ENCODE measurements around the gene DMRTC2. TPM values are rescaled to one million over a fixed set of nuclear protein-coding genes. Genes with fewer than 3 reads are reported as not detected.

Gene DMRTC2
- total and polyA plus RNA-seq, 9 of the 15 experiments (the other 6 are each of a cell fraction or from before 2014, with no cell fraction given): 0.03 TPM; not detected in 8

- TF ChIP-seq LCOR (CRISPR knock-in tag; IDR thresholded peaks at IDR 0.05) (no peak), ETV6 (IDR thresholded peaks at IDR 0.05; ENCODE audit: borderline replicate concordance in 1 of 2, low read depth in 2 of 2, low read length in 1 of 2) (peak; percentile 62 to 89; a peak in 2 of 4 replicates), ETV6 (CRISPR knock-in tag; IDR thresholded peaks at IDR 0.05; ENCODE audit: borderline replicate concordance) (no peak), ZNF282 (CRISPR knock-in tag; IDR thresholded peaks at IDR 0.05) (0 out of 2 replicates have a peak, but pooled peaks have one; percentile 34), CBX1 (IDR thresholded peaks at IDR 0.05; ENCODE audit: low read depth) (0 out of 2 replicates have a peak, but pooled peaks have one; percentile 16), FIP1L1 (IDR thresholded peaks at IDR 0.05; ENCODE audit: low read depth, low read length, poor library complexity, severe bottlenecking) (no peak), MCM5 (IDR thresholded peaks at IDR 0.05; ENCODE audit: low read depth) (no peak), WHSC1 (IDR thresholded peaks at IDR 0.05; ENCODE audit: low read length) (no peak), E2F4 (CRISPR knock-in tag; IDR thresholded peaks at IDR 0.05; ENCODE audit: low read depth) (no peak), STAT5A (IDR thresholded peaks at IDR 0.05; ENCODE audit: borderline replicate concordance, low read length) (no peak), HOXB6 (CRISPR knock-in tag; IDR thresholded peaks at IDR 0.05; ENCODE audit: borderline replicate concordance) (no peak), MTA3 (IDR thresholded peaks at IDR 0.05; ENCODE audit: borderline replicate concordance) (0 out of 2 replicates have a peak, but pooled peaks have one; percentile 12), BRCA1 (IDR thresholded peaks at IDR 0.05) (no peak), BRCA1 (CRISPR knock-in tag; IDR thresholded peaks at IDR 0.05) (no peak), ARHGAP35 (IDR thresholded peaks at IDR 0.05; ENCODE audit: partially characterized antibody) (peak; percentile 72), NR3C1 (CRISPR knock-in tag; IDR thresholded peaks at IDR 0.05) (0 out of 2 replicates have a peak, but pooled peaks have one; percentile 29), MTA1 (IDR thresholded peaks at IDR 0.05; ENCODE audit: borderline replicate concordance) (0 out of 2 replicates have a peak, but pooled peaks have one; percentile 31), MIER1 (IDR thresholded peaks at IDR 0.05; ENCODE audit: low read depth) (0 out of 2 replicates have a peak, but pooled peaks have one; percentile 36), DMBX1 (CRISPR knock-in tag; IDR thresholded peaks at IDR 0.05; ENCODE audit: borderline replicate concordance) (no peak), ZNF277 (CRISPR knock-in tag; IDR thresholded peaks at IDR 0.05; ENCODE audit: borderline replicate concordance) (no peak), TBP (optimal IDR thresholded peaks at IDR 0.05; ENCODE audit: low read depth, low read length) (peak; percentile 29), JUND (IDR thresholded peaks at IDR 0.05; ENCODE audit: borderline replicate concordance, low read depth, low read length) (no peak), JUND (tag; IDR thresholded peaks at IDR 0.05; ENCODE audit: borderline replicate concordance, low read depth, low read length) (no peak), SNAPC5 (CRISPR knock-in tag; IDR thresholded peaks at IDR 0.05) (no peak), POLR2G (IDR thresholded peaks at IDR 0.05; ENCODE audit: low read depth, low read length) (peak; percentile 76), NFRKB (IDR thresholded peaks at IDR 0.05; ENCODE audit: low read depth) (peak; percentile 36; the same call in 1 of the 2 replicates), ZBTB7A (IDR thresholded peaks at IDR 0.05; ENCODE audit: borderline replicate concordance, control insufficient read depth, low read depth, low read length) (peak; percentile 68; the same call in 1 of the 2 replicates), SMARCE1 (IDR thresholded peaks at IDR 0.05) (no peak)
Observed at GRCh38 chr19:41882568-41883462, 38.0 kb downstream of the DMRTC2 start, which contains the start of gene ARHGEF1 (continued).
